Aorta (tissue), 5 donors: ENCODE results near the gene LCN1. TPM values are rescaled to one million over a fixed set of nuclear protein-coding genes. Genes with fewer than 3 reads are reported as not detected.

Experiments
- ATAC-seq: fragments of 200-7000 bp; cut with Tn5 transposase; one replicate; pipeline ENCODE4 v1.9.1; 2022; ENCODE audit warnings: moderate library complexity; ENCODE audit not compliant: low FRiP score
- DNase-seq, 2 donors: peaks; one replicate each; pipeline ENCODE4 v3.0.0-alpha.2; 2020
- H3K27ac ChIP-seq, 2 donors: one replicate each; pipeline ENCODE4 v1.5.1; 2013; ENCODE audit warnings: low read length in 2 of 2, mild to moderate bottlenecking in 2 of 2, moderate library complexity in 2 of 2, control low read depth in 1 of 2, inconsistent platforms in 1 of 2, low read depth in 1 of 2
- H3K27me3 ChIP-seq, 2 donors: one replicate each; pipeline ENCODE4 v1.6.1; 2013; ENCODE audit warnings: control low read depth in 1 of 2, low read length in 1 of 2, mild to moderate bottlenecking in 1 of 2, moderate library complexity in 1 of 2; ENCODE audit not compliant: insufficient read depth in 2 of 2, control insufficient read depth in 1 of 2
- H3K36me3 ChIP-seq, 2 donors: one replicate each; pipeline ENCODE4 v1.6.1; 2013; ENCODE audit warnings: control low read depth in 1 of 2, low read length in 1 of 2, mild to moderate bottlenecking in 1 of 2; ENCODE audit not compliant: insufficient read depth in 2 of 2, control insufficient read depth in 1 of 2
- H3K4me1 ChIP-seq, 2 donors: one replicate each; pipeline ENCODE4 v1.6.1; 2013; ENCODE audit warnings: low read length in 2 of 2, control low read depth in 1 of 2, mild to moderate bottlenecking in 1 of 2, moderate library complexity in 1 of 2; ENCODE audit not compliant: insufficient read depth in 2 of 2, control insufficient read depth in 1 of 2
- H3K4me3 ChIP-seq, 2 donors: one replicate each; pipeline ENCODE4 v1.5.1; 2013; ENCODE audit warnings: low read length in 2 of 2, control low read depth in 1 of 2, mild to moderate bottlenecking in 1 of 2
- H3K9me3 ChIP-seq: one replicate; pipeline ENCODE4 v1.6.1; 2013; ENCODE audit warnings: mild to moderate bottlenecking, low read length; ENCODE audit not compliant: control insufficient read depth
- WGBS, 2 donors: extraction: QIAGEN DNeasy Blood & Tissue Kit; methylation state at CpG; one replicate each; pipeline ENCODE4 v1.1.7; 2013; 5-methylcytosine and 5-hydroxymethylcytosine counted together
- intact Hi-C, 2 donors: fragments of 100-400 bp; cut with DNase I; formaldehyde crosslinking; loops; one replicate each; pipeline versions ENCODE4 v1.14.2 to v1.15.0; 2022
- polyA plus RNA-seq, 2 donors: library from polyadenylated mRNA; stranded (reverse); fragments of 200-250 nt; gene quantifications; one replicate each; pipeline ENCODE4 v1.2.3, GENCODE V29; 2013
- total RNA-seq, 2 donors: library from RNA; stranded (reverse); fragmentation: NEBNext Ultra II Directional; extraction: Animal tissue kit (Norgen Biotek cat#: 25700); gene quantifications; one replicate each; pipeline ENCODE4 v1.2.1, GENCODE V29; 2021
- donor health status: healthy with polysubstance abuse.
- donor health status: Bipolar disorder and iron deficiency.
- donor health status: DM: no; HTN: no; CAD: no.
- donor health status: DM: no; HTN: no; CAD: no.
- donor health status: DM: yes; HTN: yes; CAD: no.

LCN1 gene
- total and polyA plus RNA-seq, 4 donors, result 0.81 TPM; not detected in 3

GRCh38 chr9:135563039-135563476 is 41.8 kb downstream of the LCN1 start:
- H3K4me3 ChIP-seq, result no peak overlapping the region

GRCh38 chr9:135563858-135564257 is 42.6 kb downstream of the LCN1 start:
- ATAC-seq, result no peak
- DNase-seq, result peak in 1 of 2 donors; percentile 55
- H3K27me3 ChIP-seq, result no peaks in the 10 kb centered on the region
- H3K4me1 ChIP-seq, result no peaks in the 10 kb centered on the region
- H3K9me3 ChIP-seq, result peaks cover 5% of the 10 kb centered on the region
- H3K4me3 ChIP-seq, result no peak overlapping the region
- no peaks in the 10 kb centered on the region for H3K36me3 ChIP-seq
- WGBS, 2 donors, result 79 to 80% methylated on average over 12 of the region's 12 CpGs
- no peak overlapping the region for H3K27ac ChIP-seq
- intact Hi-C loops, result no loop called here

More at GRCh38 chr9:135563039-135563476, 41.8 kb downstream of the LCN1 start:
- Histone ChIP-seq H3K36me3 (no peaks in the 10 kb centered on the region), H3K27me3 (no peaks in the 10 kb centered on the region), H3K9me3 (peaks cover 5% of the 10 kb centered on the region), H3K27ac (no peak overlapping the region), H3K4me1 (no peaks in the 10 kb centered on the region)
- ATAC-seq, result no peak
- intact Hi-C loops, result no loop called here
- DNase-seq, result peak in 1 of 2 donors; percentile 55
- WGBS, 2 donors, result 74 to 81% methylated on average over 1 of the region's 1 CpG

GRCh38 chr9:135565141-135565628 is 43.9 kb downstream of the LCN1 start:
- Histone ChIP-seq H3K27ac (no peak overlapping the region), H3K9me3 (peaks cover 5% of the 10 kb centered on the region), H3K4me3 (no peak overlapping the region), H3K27me3 (no peaks in the 10 kb centered on the region), H3K36me3 (no peaks in the 10 kb centered on the region), H3K4me1 (no peaks in the 10 kb centered on the region)
- intact Hi-C loops, result no loop called here
- ATAC-seq (no peak), DNase-seq (peak in 1 of 2 donors; percentile 49)
- 73 to 78% methylated on average over 6 to 9 of the region's 9 CpGs for WGBS, 2 donors

GRCh38 chr9:135565636-135566035 is 44.4 kb downstream of the LCN1 start:
- WGBS, 2 donors, result 66 to 69% methylated on average over 8 of the region's 8 CpGs
- no peaks in the 10 kb centered on the region for H3K36me3 ChIP-seq
- no peak overlapping the region for H3K27ac ChIP-seq
- H3K4me3 ChIP-seq, result no peak overlapping the region
- ATAC-seq (no peak), DNase-seq (peak in 1 of 2 donors; percentile 42)
- no peaks in the 10 kb centered on the region for H3K27me3 ChIP-seq
- intact Hi-C loops, result no loop called here
- peaks cover 5% of the 10 kb centered on the region for H3K9me3 ChIP-seq
- no peaks in the 10 kb centered on the region for H3K4me1 ChIP-seq

GRCh38 chr9:135566552-135566951 is 45.3 kb downstream of the LCN1 start:
- ATAC-seq (no peak), DNase-seq (no peak)
- Histone ChIP-seq H3K4me1 (no peaks in the 10 kb centered on the region), H3K9me3 (peaks cover 2% of the 10 kb centered on the region), H3K4me3 (no peak overlapping the region), H3K27ac (no peak overlapping the region), H3K36me3 (no peaks in the 10 kb centered on the region), H3K27me3 (no peaks in the 10 kb centered on the region)
- 76 to 79% methylated on average over 10 of the region's 10 CpGs for WGBS, 2 donors
- intact Hi-C loops, result no loop called here

GRCh38 chr9:135567311-135567710 is 46.1 kb downstream of the LCN1 start:
- no peaks in the 10 kb centered on the region for H3K27me3 ChIP-seq
- no peak for ATAC-seq
- no peaks in the 10 kb centered on the region for H3K36me3 ChIP-seq
- no peaks in the 10 kb centered on the region for H3K4me1 ChIP-seq
- 57 to 60% methylated on average over 9 of the region's 9 CpGs for WGBS, 2 donors
- H3K9me3 ChIP-seq, result no peaks in the 10 kb centered on the region
- no peak overlapping the region for H3K4me3 ChIP-seq
- peak in 1 of 2 donors; percentile 62 for DNase-seq
- no peak overlapping the region for H3K27ac ChIP-seq
- intact Hi-C loops, result no loop called here

- ATAC-seq, result no peak
- H3K4me1 ChIP-seq, result no peaks in the 10 kb centered on the region
- DNase-seq, result peak in 1 of 2 donors; percentile 44
- no peaks in the 10 kb centered on the region for H3K27me3 ChIP-seq
- H3K36me3 ChIP-seq, result no peaks in the 10 kb centered on the region
- intact Hi-C loops, result no loop called here
- no peak overlapping the region for H3K27ac ChIP-seq
- 90 to 94% methylated on average over 6 of the region's 6 CpGs for WGBS, 2 donors
- H3K9me3 ChIP-seq, result no peaks in the 10 kb centered on the region
- no peak overlapping the region for H3K4me3 ChIP-seq
Observed at GRCh38 chr9:135568026-135568425, 46.8 kb downstream of the LCN1 start.

- Histone ChIP-seq H3K27me3 (no peaks in the 10 kb centered on the region), H3K4me3 (no peak overlapping the region), H3K4me1 (no peaks in the 10 kb centered on the region), H3K27ac (no peak overlapping the region), H3K9me3 (no peaks in the 10 kb centered on the region), H3K36me3 (no peaks in the 10 kb centered on the region)
- intact Hi-C loops, result no loop called here
- WGBS, 2 donors, result 48% methylated on average over 3 of the region's 3 CpGs
- DNase-seq, result no peak
- no peak for ATAC-seq
Observed at GRCh38 chr9:135570456-135570855, 49.2 kb downstream of the LCN1 start.

- no peak for DNase-seq
- intact Hi-C loops, result no loop called here
- 68 to 83% methylated on average over 2 of the region's 2 CpGs for WGBS, 2 donors
Observed at GRCh38 chr9:135572233-135572632, 51.0 kb downstream of the LCN1 start.

More at GRCh38 chr9:135572233-135572632, 51.0 kb downstream of the LCN1 start:
- H3K36me3 ChIP-seq, result no peaks in the 10 kb centered on the region
- H3K9me3 ChIP-seq, result no peaks in the 10 kb centered on the region
- H3K27ac ChIP-seq, result no peak overlapping the region
- ATAC-seq, result no peak
- no peak overlapping the region for H3K4me3 ChIP-seq
- H3K27me3 ChIP-seq, result no peaks in the 10 kb centered on the region
- H3K4me1 ChIP-seq, result no peaks in the 10 kb centered on the region
